WTC11 (cell line): ENCODE measurements around the gene SLC35F1.

Experiments used
- ATF1 ChIP-seq: sonication (generic); formaldehyde crosslinking; IDR thresholded peaks from 2 replicates; pipeline ENCODE4 v1.8.1; 2023; ENCODE audit warnings: mild to moderate bottlenecking, moderate library complexity, missing genetic modification reagents
- FOXJ3 ChIP-seq: sonication (generic); formaldehyde crosslinking; IDR thresholded peaks from 2 replicates; pipeline ENCODE4 v1.9.0; 2021; ENCODE audit warnings: missing genetic modification reagents, mild to moderate bottlenecking, borderline replicate concordance
- MYBL2 ChIP-seq: sonication (generic); formaldehyde crosslinking; IDR thresholded peaks from 2 replicates; pipeline ENCODE4 v1.8.1; 2023; ENCODE audit warnings: mild to moderate bottlenecking, moderate library complexity, missing genetic modification reagents
- NFE2L1 ChIP-seq: sonication (generic); formaldehyde crosslinking; IDR thresholded peaks from 2 replicates; pipeline ENCODE4 v1.8.1; 2023; ENCODE audit warnings: missing genetic modification reagents
- NR2C2 ChIP-seq: sonication (generic); formaldehyde crosslinking; IDR thresholded peaks from 2 replicates; pipeline ENCODE4 v1.8.0; 2022; ENCODE audit warnings: mild to moderate bottlenecking, missing genetic modification reagents
- RELA ChIP-seq: sonication (generic); formaldehyde crosslinking; IDR thresholded peaks from 2 replicates; pipeline ENCODE4 v1.8.1; 2022; ENCODE audit warnings: missing genetic modification reagents, mild to moderate bottlenecking, borderline replicate concordance
- ZBTB21 ChIP-seq: sonication (generic); formaldehyde crosslinking; IDR thresholded peaks from 2 replicates; pipeline ENCODE4 v1.8.1; 2023; ENCODE audit warnings: mild to moderate bottlenecking, missing genetic modification reagents, borderline replicate concordance
- TF ChIP-seq, protein P1 (sequence below): sonication (generic); formaldehyde crosslinking; IDR thresholded peaks from 2 replicates; pipeline ENCODE4 v1.8.0; 2022; ENCODE audit warnings: mild to moderate bottlenecking, missing genetic modification reagents
- TF ChIP-seq, protein P2 (sequence below): fragments of 200-600 bp; IDR thresholded peaks from 2 replicates; pipeline ENCODE4 v1.8.0; 2022; ENCODE audit warnings: antibody characterized with exemption
- TF ChIP-seq, protein P3 (sequence below): sonication (generic); formaldehyde crosslinking; conservative IDR thresholded peaks from 2 replicates; pipeline ENCODE4 v1.8.1; 2022; ENCODE audit warnings: mild to moderate bottlenecking, missing genetic modification reagents
- TF ChIP-seq, protein P4 (sequence below): sonication (generic); formaldehyde crosslinking; IDR thresholded peaks from 2 replicates; pipeline ENCODE4 v1.8.1; 2023; ENCODE audit warnings: mild to moderate bottlenecking, missing genetic modification reagents, moderate library complexity
- TF ChIP-seq, protein P5 (sequence below): sonication (generic); formaldehyde crosslinking; IDR thresholded peaks from 2 replicates; pipeline ENCODE4 v1.8.1; 2022; ENCODE audit warnings: low read depth, missing genetic modification reagents, borderline replicate concordance
- TF ChIP-seq, protein P6 (sequence below): sonication (generic); formaldehyde crosslinking; IDR thresholded peaks from 2 replicates; pipeline ENCODE4 v1.8.1; 2023; ENCODE audit warnings: mild to moderate bottlenecking, missing genetic modification reagents

DNA sequence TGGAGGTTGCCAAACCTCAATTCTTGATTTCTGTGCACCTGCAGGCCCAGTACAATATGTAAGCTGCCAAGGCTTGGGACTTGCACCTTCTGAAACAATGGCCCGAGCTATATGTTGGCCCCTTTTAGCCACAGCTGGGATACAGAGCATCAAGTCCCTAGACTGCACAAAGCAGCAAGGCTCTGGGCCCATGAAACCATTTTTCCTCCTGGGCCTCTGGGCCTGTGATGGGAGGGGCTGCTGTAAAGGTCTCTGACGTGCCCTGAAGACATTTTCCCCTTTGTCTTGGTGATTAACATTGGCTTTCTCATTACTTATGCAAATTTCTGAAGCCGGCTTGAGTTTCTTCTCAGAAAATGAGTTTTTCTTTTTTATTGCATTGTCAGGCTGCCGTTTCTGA lies 40.5 kb upstream of the SLC35F1 start:
- TF ChIP-seq, protein P1, sequence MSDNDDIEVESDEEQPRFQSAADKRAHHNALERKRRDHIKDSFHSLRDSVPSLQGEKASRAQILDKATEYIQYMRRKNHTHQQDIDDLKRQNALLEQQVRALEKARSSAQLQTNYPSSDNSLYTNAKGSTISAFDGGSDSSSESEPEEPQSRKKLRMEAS, result no peak
- TF ChIP-seq ATF1 (CRISPR knock-in tag) (no peak), MYBL2 (CRISPR knock-in tag) (no peak), NFE2L1 (CRISPR knock-in tag) (no peak), NR2C2 (CRISPR knock-in tag) (no peak), RELA (CRISPR knock-in tag) (no peak), ZBTB21 (CRISPR knock-in tag) (no peak), FOXJ3 (CRISPR knock-in tag) (no peak)
- TF ChIP-seq, protein P2, sequence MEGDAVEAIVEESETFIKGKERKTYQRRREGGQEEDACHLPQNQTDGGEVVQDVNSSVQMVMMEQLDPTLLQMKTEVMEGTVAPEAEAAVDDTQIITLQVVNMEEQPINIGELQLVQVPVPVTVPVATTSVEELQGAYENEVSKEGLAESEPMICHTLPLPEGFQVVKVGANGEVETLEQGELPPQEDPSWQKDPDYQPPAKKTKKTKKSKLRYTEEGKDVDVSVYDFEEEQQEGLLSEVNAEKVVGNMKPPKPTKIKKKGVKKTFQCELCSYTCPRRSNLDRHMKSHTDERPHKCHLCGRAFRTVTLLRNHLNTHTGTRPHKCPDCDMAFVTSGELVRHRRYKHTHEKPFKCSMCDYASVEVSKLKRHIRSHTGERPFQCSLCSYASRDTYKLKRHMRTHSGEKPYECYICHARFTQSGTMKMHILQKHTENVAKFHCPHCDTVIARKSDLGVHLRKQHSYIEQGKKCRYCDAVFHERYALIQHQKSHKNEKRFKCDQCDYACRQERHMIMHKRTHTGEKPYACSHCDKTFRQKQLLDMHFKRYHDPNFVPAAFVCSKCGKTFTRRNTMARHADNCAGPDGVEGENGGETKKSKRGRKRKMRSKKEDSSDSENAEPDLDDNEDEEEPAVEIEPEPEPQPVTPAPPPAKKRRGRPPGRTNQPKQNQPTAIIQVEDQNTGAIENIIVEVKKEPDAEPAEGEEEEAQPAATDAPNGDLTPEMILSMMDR, result no peak
- TF ChIP-seq, protein P3, sequence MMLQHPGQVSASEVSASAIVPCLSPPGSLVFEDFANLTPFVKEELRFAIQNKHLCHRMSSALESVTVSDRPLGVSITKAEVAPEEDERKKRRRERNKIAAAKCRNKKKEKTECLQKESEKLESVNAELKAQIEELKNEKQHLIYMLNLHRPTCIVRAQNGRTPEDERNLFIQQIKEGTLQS, result no peak
- TF ChIP-seq, protein P4, sequence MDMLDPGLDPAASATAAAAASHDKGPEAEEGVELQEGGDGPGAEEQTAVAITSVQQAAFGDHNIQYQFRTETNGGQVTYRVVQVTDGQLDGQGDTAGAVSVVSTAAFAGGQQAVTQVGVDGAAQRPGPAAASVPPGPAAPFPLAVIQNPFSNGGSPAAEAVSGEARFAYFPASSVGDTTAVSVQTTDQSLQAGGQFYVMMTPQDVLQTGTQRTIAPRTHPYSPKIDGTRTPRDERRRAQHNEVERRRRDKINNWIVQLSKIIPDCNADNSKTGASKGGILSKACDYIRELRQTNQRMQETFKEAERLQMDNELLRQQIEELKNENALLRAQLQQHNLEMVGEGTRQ (CRISPR knock-in tag), result no peak
- TF ChIP-seq, protein P5, sequence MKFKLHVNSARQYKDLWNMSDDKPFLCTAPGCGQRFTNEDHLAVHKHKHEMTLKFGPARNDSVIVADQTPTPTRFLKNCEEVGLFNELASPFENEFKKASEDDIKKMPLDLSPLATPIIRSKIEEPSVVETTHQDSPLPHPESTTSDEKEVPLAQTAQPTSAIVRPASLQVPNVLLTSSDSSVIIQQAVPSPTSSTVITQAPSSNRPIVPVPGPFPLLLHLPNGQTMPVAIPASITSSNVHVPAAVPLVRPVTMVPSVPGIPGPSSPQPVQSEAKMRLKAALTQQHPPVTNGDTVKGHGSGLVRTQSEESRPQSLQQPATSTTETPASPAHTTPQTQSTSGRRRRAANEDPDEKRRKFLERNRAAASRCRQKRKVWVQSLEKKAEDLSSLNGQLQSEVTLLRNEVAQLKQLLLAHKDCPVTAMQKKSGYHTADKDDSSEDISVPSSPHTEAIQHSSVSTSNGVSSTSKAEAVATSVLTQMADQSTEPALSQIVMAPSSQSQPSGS (CRISPR knock-in tag), result no peak
- TF ChIP-seq, protein P6, sequence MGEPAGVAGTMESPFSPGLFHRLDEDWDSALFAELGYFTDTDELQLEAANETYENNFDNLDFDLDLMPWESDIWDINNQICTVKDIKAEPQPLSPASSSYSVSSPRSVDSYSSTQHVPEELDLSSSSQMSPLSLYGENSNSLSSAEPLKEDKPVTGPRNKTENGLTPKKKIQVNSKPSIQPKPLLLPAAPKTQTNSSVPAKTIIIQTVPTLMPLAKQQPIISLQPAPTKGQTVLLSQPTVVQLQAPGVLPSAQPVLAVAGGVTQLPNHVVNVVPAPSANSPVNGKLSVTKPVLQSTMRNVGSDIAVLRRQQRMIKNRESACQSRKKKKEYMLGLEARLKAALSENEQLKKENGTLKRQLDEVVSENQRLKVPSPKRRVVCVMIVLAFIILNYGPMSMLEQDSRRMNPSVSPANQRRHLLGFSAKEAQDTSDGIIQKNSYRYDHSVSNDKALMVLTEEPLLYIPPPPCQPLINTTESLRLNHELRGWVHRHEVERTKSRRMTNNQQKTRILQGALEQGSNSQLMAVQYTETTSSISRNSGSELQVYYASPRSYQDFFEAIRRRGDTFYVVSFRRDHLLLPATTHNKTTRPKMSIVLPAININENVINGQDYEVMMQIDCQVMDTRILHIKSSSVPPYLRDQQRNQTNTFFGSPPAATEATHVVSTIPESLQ (CRISPR knock-in tag), result no peak
